A549 (cell line): ENCODE data around the gene GREM1. TPM values are rescaled to one million over a fixed set of nuclear protein-coding genes. Genes with fewer than 3 reads are reported as not detected.
A peak's percentile ranks its signal among the peaks of the same experiment; 100 is the strongest.

ENCODE experiments used
- ATAC-seq, 2 experiments: fragments of 200-7000 bp in 1 of 2; fragments of >200 bp in 1 of 2; cut with Nextera tagmentation in 1 of 2; cut with Tn5 transposase in 1 of 2; 3 replicates each; pipeline versions ENCODE4 v1.8.0 to v1.9.1; 2018 to 2020; ENCODE audit warnings: mild to moderate bottlenecking in 1 of 2, moderate library complexity in 1 of 2
- CTCF ChIA-PET: fragments of 300-600 bp; sonication (Branson Sonifier 250); formaldehyde crosslinking; extraction: SDS; loops from one replicate; lab custom pipeline; 2021; ENCODE audit warnings: antibody characterized with exemption, inconsistent platforms; lab: Yijun Ruan, JAX
- POLR2A ChIA-PET: fragments of 350-600 bp; formaldehyde crosslinking; extraction: SDS; loops from one replicate; lab custom pipeline; 2021; ENCODE audit warnings: antibody characterized with exemption, inconsistent platforms; lab: Yijun Ruan, JAX
- DNase-seq, 2 experiments: peaks; one replicate each; pipeline versions ENCODE4 v3.0.0 to v3.0.0-alpha.2; 2011 to 2016; ENCODE audit warnings: low read depth in 1 of 2, low spot score in 1 of 2
- FAIRE-seq: peaks from 2 replicates; lab custom pipeline; 2011; peaks lifted over from hg19 to GRCh38; lab: Jason Lieb, UNC
- H3K27ac ChIP-seq, 2 experiments: fragments of >200 bp; sonication (Bioruptor Twin); formaldehyde crosslinking; 3 replicates each; pipeline ENCODE4 v1.5.1; 2016 to 2017
- H3K4me1 ChIP-seq: fragments of >200 bp; sonication (Bioruptor Twin); formaldehyde crosslinking; 3 replicates; pipeline ENCODE4 v1.6.1; 2016
- H3K4me2 ChIP-seq: fragments of >200 bp; sonication (Bioruptor Twin); formaldehyde crosslinking; 3 replicates; pipeline ENCODE4 v1.6.1; 2016
- H3K4me3 ChIP-seq: fragments of >200 bp; sonication (Bioruptor Twin); formaldehyde crosslinking; 3 replicates; pipeline ENCODE4 v1.5.1; 2016
- H3K9me3 ChIP-seq: fragments of >200 bp; sonication (Bioruptor Twin); formaldehyde crosslinking; 3 replicates; pipeline ENCODE4 v1.6.1; 2016
- ATOH8 ChIP-seq: fragments of 250-450 bp; sonication (Bioruptor Pico); IDR thresholded peaks from 2 replicates; pipeline ENCODE4 v1.5.0; 2020; ENCODE audit warnings: low read depth, mild to moderate bottlenecking, moderate library complexity
- BHLHE40 ChIP-seq: IDR thresholded peaks from 2 replicates; pipeline ENCODE4 v1.6.1; 2012; ENCODE audit warnings: low read depth, low read length, inconsistent platforms
- CEBPB ChIP-seq, 2 experiments: fragments of >200 bp in 1 of 2; sonication (Bioruptor Twin) in 1 of 2; formaldehyde crosslinking in 1 of 2; IDR thresholded peaks; 2 replicates each; pipeline ENCODE4 v1.6.1; 2012 to 2016
- EHF ChIP-seq: fragments of 250-450 bp; sonication (Bioruptor Pico); IDR thresholded peaks from 2 replicates; pipeline ENCODE4 v1.5.0; 2020; ENCODE audit warnings: mild to moderate bottlenecking
- EHMT2 ChIP-seq: fragments of 200-600 bp; sonication (generic); IDR thresholded peaks from 2 replicates; pipeline ENCODE4 v1.6.1; 2016; ENCODE audit warnings: antibody characterized with exemption, low read depth, mild to moderate bottlenecking, moderate library complexity
- ESRRA ChIP-seq: fragments of 150-350 bp; IDR thresholded peaks from 2 replicates; pipeline ENCODE4 v1.6.1; 2014; ENCODE audit warnings: mild to moderate bottlenecking, low read length, borderline replicate concordance
- FOXS1 ChIP-seq: fragments of 250-450 bp; sonication (Bioruptor Pico); IDR thresholded peaks from 2 replicates; pipeline ENCODE4 v1.5.0; 2020; ENCODE audit warnings: mild to moderate bottlenecking, moderate library complexity
- HDAC2 ChIP-seq: fragments of 200-600 bp; sonication (generic); IDR thresholded peaks from 2 replicates; pipeline ENCODE4 v1.6.1; 2016
- HEYL ChIP-seq: fragments of 250-450 bp; sonication (Bioruptor Pico); IDR thresholded peaks from 2 replicates; pipeline ENCODE4 v1.8.0; 2021; ENCODE audit warnings: mild to moderate bottlenecking, moderate library complexity
- HOXB5 ChIP-seq: fragments of 250-450 bp; sonication (Bioruptor Pico); IDR thresholded peaks from 2 replicates; pipeline ENCODE4 v1.5.0; 2020; ENCODE audit warnings: mild to moderate bottlenecking, moderate library complexity
- MAFK ChIP-seq: fragments of 450-650 bp; IDR thresholded peaks from 2 replicates; pipeline ENCODE4 v1.6.1; 2014; ENCODE audit not compliant: partially characterized antibody
- MAZ ChIP-seq: fragments of 150-350 bp; IDR thresholded peaks from 2 replicates; pipeline ENCODE4 v1.6.1; 2014; ENCODE audit warnings: antibody characterized with exemption, low read depth, low read length, borderline replicate concordance
- NFE2L2 ChIP-seq: fragments of 150-350 bp; conservative IDR thresholded peaks from 2 replicates; pipeline ENCODE4 v1.6.1; 2014; ENCODE audit warnings: low read length
- POLR2A ChIP-seq: IDR thresholded peaks from 2 replicates; pipeline ENCODE4 v1.6.1; 2012; ENCODE audit warnings: mild to moderate bottlenecking, low read length
- RAD21 ChIP-seq, 2 experiments: fragments of >200 bp in 1 of 2; sonication (Bioruptor Twin) in 1 of 2; formaldehyde crosslinking in 1 of 2; IDR thresholded peaks in 1 of 2; conservative IDR thresholded peaks in 1 of 2; 2 replicates in 1 of 2; 3 replicates in 1 of 2; pipeline ENCODE4 v1.6.1; 2012 to 2018; ENCODE audit warnings: inconsistent platforms in 1 of 2
- RARB ChIP-seq: fragments of 250-450 bp; sonication (Bioruptor Pico); IDR thresholded peaks from 2 replicates; pipeline ENCODE4 v1.8.0; 2021; ENCODE audit warnings: mild to moderate bottlenecking, moderate library complexity
- RCOR1 ChIP-seq: fragments of 150-350 bp; IDR thresholded peaks from 2 replicates; pipeline ENCODE4 v1.6.1; 2014; ENCODE audit warnings: antibody characterized with exemption, low read length, low read depth
- REST ChIP-seq: fragments of 200-600 bp; sonication (generic); IDR thresholded peaks from 2 replicates; pipeline ENCODE4 v1.6.1; 2016; ENCODE audit warnings: antibody characterized with exemption, mild to moderate bottlenecking, moderate library complexity
- RNF2 ChIP-seq: fragments of 200-600 bp; sonication (generic); IDR thresholded peaks from 2 replicates; pipeline ENCODE4 v1.6.1; 2016; ENCODE audit warnings: low read depth, mild to moderate bottlenecking, antibody characterized with exemption, moderate library complexity, borderline replicate concordance
- SREBF2 ChIP-seq: fragments of 450-650 bp; IDR thresholded peaks from 2 replicates; pipeline ENCODE4 v1.6.1; 2014; ENCODE audit warnings: mild to moderate bottlenecking, moderate library complexity
- TP53 ChIP-seq: fragments of 250-450 bp; sonication (Bioruptor Pico); IDR thresholded peaks from 2 replicates; pipeline ENCODE4 v1.5.0; 2021; ENCODE audit warnings: mild to moderate bottlenecking, moderate library complexity
- ZC3H11A ChIP-seq: fragments of 450-650 bp; IDR thresholded peaks from 2 replicates; pipeline ENCODE4 v1.6.1; 2014; ENCODE audit warnings: antibody characterized with exemption, mild to moderate bottlenecking
- ZFP36 ChIP-seq: fragments of 450-650 bp; IDR thresholded peaks from 2 replicates; pipeline ENCODE4 v1.6.1; 2014; ENCODE audit warnings: borderline replicate concordance; ENCODE audit not compliant: partially characterized antibody
- ZNF302 ChIP-seq: fragments of 250-450 bp; sonication (Bioruptor Pico); IDR thresholded peaks from 2 replicates; pipeline ENCODE4 v1.9.0; 2021; ENCODE audit warnings: inconsistent platforms, mild to moderate bottlenecking, moderate library complexity
- ZSCAN20 ChIP-seq: fragments of 250-450 bp; sonication (Bioruptor Pico); IDR thresholded peaks from 2 replicates; pipeline ENCODE4 v1.8.0; 2022; ENCODE audit warnings: mild to moderate bottlenecking, moderate library complexity
- WGBS: methylation state at CpG from one replicate; pipeline ENCODE4 v1.1.6; 2017; ENCODE audit errors: missing lambda C conversion rate; 5-methylcytosine and 5-hydroxymethylcytosine counted together
- polyA plus RNA-seq, 4 experiments: library from polyadenylated mRNA; depleted of rRNA in 3 of 4; stranded (reverse); fragments of >200 nt; fragmentation: RNase III in 1 of 4; extraction: RNeasy Plus Mini Kit Qiagen cat#74134 plus additional on column Dnase treatment in 1 of 4; gene quantifications; 2 replicates in 3 of 4; 3 replicates in 1 of 4; pipeline ENCODE4 v1.2.3, GENCODE V29; 2011 to 2017
- TF ChIP-seq, protein P1 (sequence below): IDR thresholded peaks from 2 replicates; pipeline ENCODE4 v1.6.1; 2012
- TF ChIP-seq, protein P2 (sequence below): IDR thresholded peaks from 2 replicates; pipeline ENCODE4 v1.6.1; 2012; ENCODE audit warnings: low read depth, borderline replicate concordance
- TF ChIP-seq, protein P3 (sequence below): fragments of >200 bp; sonication (Bioruptor Twin); formaldehyde crosslinking; IDR thresholded peaks from 2 replicates; pipeline ENCODE4 v1.6.1; 2016

The GREM1 gene
- polyA plus RNA-seq, 2 of the 4 experiments (the other 2 are of a cell fraction): 4.4 to 10.5 TPM

- TF ChIP-seq EHF (CRISPR knock-in tag): no peak
- no peak for TF ChIP-seq HDAC2
- TF ChIP-seq, protein P1, sequence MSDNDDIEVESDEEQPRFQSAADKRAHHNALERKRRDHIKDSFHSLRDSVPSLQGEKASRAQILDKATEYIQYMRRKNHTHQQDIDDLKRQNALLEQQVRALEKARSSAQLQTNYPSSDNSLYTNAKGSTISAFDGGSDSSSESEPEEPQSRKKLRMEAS: no peak
- TF ChIP-seq REST: no peak
- no peak for TF ChIP-seq ZNF302
- TF ChIP-seq SREBF2: no peak
- TF ChIP-seq HEYL (CRISPR knock-in tag): no peak
- no peak for TF ChIP-seq MAFK
- TF ChIP-seq ESRRA: no peak
- no peak for TF ChIP-seq CEBPB (IDR thresholded peaks at IDR 0.05)
- no peak for TF ChIP-seq EHMT2
- no peak for TF ChIP-seq POLR2A
- no peak for TF ChIP-seq RNF2
- no peak for TF ChIP-seq FOXS1 (CRISPR knock-in tag)
- TF ChIP-seq HOXB5: no peak
- TF ChIP-seq TP53 (CRISPR knock-in tag): no peak
- no peak for TF ChIP-seq RARB (CRISPR knock-in tag)
- TF ChIP-seq NFE2L2: no peak
- TF ChIP-seq, all 56 proteins: peak for 0
- no peaks in the 10 kb centered on the region; the same call in 2 of the 3 replicates for H3K9me3 ChIP-seq
- 84% methylated on average over 2 of the region's 2 CpGs for WGBS
- H3K4me2 ChIP-seq: no peak overlapping the region
- no peaks in the 10 kb centered on the region for H3K4me1 ChIP-seq
- FAIRE-seq (peak; percentile 49), DNase-seq (no peak), ATAC-seq (no peak)
- no peak overlapping the region for H3K27ac ChIP-seq
- POLR2A ChIA-PET: no interaction called here
- CTCF ChIA-PET: interaction anchor here (0.7 to 2.2 kb wide), 5 partner anchors 14 to 258 kb away, joined by 3 to 14 read pairs (median 6); no protein-coding TSS in a partner anchor
- H3K4me3 ChIP-seq: no peak overlapping the region
Observed at GRCh38 chr15:32736701-32737061, 18.9 kb downstream of the GREM1 start.

GRCh38 chr15:32737304-32737703, 19.5 kb downstream of the GREM1 start:
- FAIRE-seq (no peak), DNase-seq (no peak), ATAC-seq (no peak)
- peaks cover 1% of the 10 kb centered on the region; the same call in 1 of the 3 replicates for H3K9me3 ChIP-seq
- POLR2A ChIA-PET: no interaction called here
- CTCF ChIA-PET: interaction anchor here (1.9 to 2.2 kb wide), 2 partner anchors 75 to 257 kb away, joined by 6 to 14 read pairs; no protein-coding TSS in a partner anchor
- H3K4me1 ChIP-seq: no peaks in the 10 kb centered on the region
- WGBS: 78% methylated on average over 4 of the region's 4 CpGs
- no peak overlapping the region for H3K4me2 ChIP-seq
- no peak overlapping the region for H3K27ac ChIP-seq
- no peak overlapping the region for H3K4me3 ChIP-seq
- TF ChIP-seq, protein P2, sequence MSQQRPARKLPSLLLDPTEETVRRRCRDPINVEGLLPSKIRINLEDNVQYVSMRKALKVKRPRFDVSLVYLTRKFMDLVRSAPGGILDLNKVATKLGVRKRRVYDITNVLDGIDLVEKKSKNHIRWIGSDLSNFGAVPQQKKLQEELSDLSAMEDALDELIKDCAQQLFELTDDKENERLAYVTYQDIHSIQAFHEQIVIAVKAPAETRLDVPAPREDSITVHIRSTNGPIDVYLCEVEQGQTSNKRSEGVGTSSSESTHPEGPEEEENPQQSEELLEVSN: no peak
- TF ChIP-seq, all 56 proteins: peak for 0

DNA sequence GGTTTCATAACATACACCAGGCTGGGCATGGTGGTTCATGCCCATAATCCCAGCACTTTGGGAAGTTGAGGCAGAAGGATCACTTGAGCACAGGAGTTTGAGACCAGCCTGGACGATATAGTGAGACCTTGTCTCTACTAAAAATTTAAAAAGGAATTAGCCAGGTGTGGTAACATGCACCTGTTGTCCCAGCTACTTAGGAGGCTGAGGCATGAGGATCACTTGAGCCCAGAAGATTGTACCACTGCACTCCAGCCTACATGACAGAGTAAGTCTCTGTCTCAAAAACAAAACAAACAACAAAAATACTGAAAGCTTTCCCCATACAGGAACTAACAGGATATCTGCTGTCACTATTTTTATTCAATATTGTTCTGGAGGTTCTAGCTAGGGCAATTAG, 20.9 kb downstream of the GREM1 start:
- no peak overlapping the region for H3K4me3 ChIP-seq
- ChIA-PET CTCF (interaction anchor here (0.9 kb wide), 1 partner anchor 10 kb away, joined by 3 read pairs; no protein-coding TSS in a partner anchor), POLR2A (no interaction called here)
- FAIRE-seq (peak; percentile 67), DNase-seq (no peak), ATAC-seq (no peak)
- H3K4me1 ChIP-seq: no peaks in the 10 kb centered on the region
- H3K27ac ChIP-seq: no peak overlapping the region
- no peak overlapping the region for H3K4me2 ChIP-seq
- peaks cover 3% of the 10 kb centered on the region; the same call in 1 of the 3 replicates for H3K9me3 ChIP-seq
- TF ChIP-seq ZNF302: no peak
- TF ChIP-seq HDAC2: no peak
- no peak for TF ChIP-seq HOXB5
- TF ChIP-seq NFE2L2: no peak
- no peak for TF ChIP-seq HEYL (CRISPR knock-in tag)
- TF ChIP-seq, protein P1: no peak
- TF ChIP-seq MAZ: no peak
- TF ChIP-seq ZFP36: no peak
- TF ChIP-seq ZC3H11A: no peak
- no peak for TF ChIP-seq ZSCAN20
- TF ChIP-seq, protein P3, sequence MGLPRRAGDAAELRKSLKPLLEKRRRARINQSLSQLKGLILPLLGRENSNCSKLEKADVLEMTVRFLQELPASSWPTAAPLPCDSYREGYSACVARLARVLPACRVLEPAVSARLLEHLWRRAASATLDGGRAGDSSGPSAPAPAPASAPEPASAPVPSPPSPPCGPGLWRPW: no peak
- no peak for TF ChIP-seq RAD21 (conservative IDR thresholded peaks at IDR 0.05 in 1 of 2, IDR thresholded peaks at IDR 0.05 in 1 of 2)
- no peak for TF ChIP-seq ATOH8 (CRISPR knock-in tag)
- no peak for TF ChIP-seq BHLHE40
- no peak for TF ChIP-seq RCOR1
- WGBS: 74% methylated on average over 1 of the region's 1 CpG
